H1 (cell line): Measurements from ENCODE around the gene PBLD. TPM values are rescaled to one million over a fixed set of nuclear protein-coding genes. Genes with fewer than 3 reads are reported as not detected.

Experiments
- BACH1 ChIP-seq: IDR thresholded peaks from 2 replicates; pipeline ENCODE4 v1.6.1; 2012; ENCODE audit warnings: low read length, improper control_type of control experiment
- NRF1 ChIP-seq: IDR thresholded peaks from 2 replicates; pipeline ENCODE4 v1.6.1; 2011; ENCODE audit warnings: mild to moderate bottlenecking, low read depth, low read length, improper control_type of control experiment
- POLR2AphosphoS5 ChIP-seq: IDR thresholded peaks from 2 replicates; pipeline ENCODE4 v1.6.1; 2011; ENCODE audit warnings: low read depth, low read length
- SAP30 ChIP-seq: fragments of 300-600 bp; sonication (generic); IDR thresholded peaks from 2 replicates; pipeline ENCODE4 v1.7.1; 2012; ENCODE audit warnings: low read length, moderate library complexity, mild to moderate bottlenecking, inconsistent platforms; ENCODE audit not compliant: insufficient read depth, insufficient replicate concordance
- SIRT6 ChIP-seq: IDR thresholded peaks from one replicate; pipeline ENCODE4 v1.7.1; 2012; ENCODE audit warnings: low read length, inconsistent platforms
- TCF12 ChIP-seq: IDR thresholded peaks from 2 replicates; pipeline ENCODE4 v1.6.1; 2011; ENCODE audit warnings: low read depth, mild to moderate bottlenecking, low read length
- ZNF274 ChIP-seq: IDR thresholded peaks from 2 replicates; pipeline ENCODE4 v1.7.0; 2012; ENCODE audit warnings: low read length, borderline replicate concordance; ENCODE audit errors: extremely low read depth
- polyA plus RNA-seq, 7 experiments: library from polyadenylated mRNA; depleted of rRNA in 3 of 7; stranded (reverse) in 5 of 7; unstranded in 2 of 7; fragments of >200 nt in 5 of 7; fragments of 200-250 nt in 2 of 7; gene quantifications; 1 replicate in 5 of 7; 2 replicates in 1 of 7; 4 replicates in 1 of 7; pipeline versions ENCODE4 v1.2.1 to v1.2.3, GENCODE V29; 2011 to 2013; ENCODE audit warnings: missing spikeins in 2 of 7, mixed read lengths in 2 of 7
- total RNA-seq: library from RNA; stranded (reverse); fragmentation: NEBNext Ultra II Directional; extraction: Animal tissue kit (Norgen Biotek cat#: 25700); gene quantifications from 2 replicates; pipeline ENCODE4 v1.2.1, GENCODE V29; 2021

PBLD gene
- total and polyA plus RNA-seq, 2 of the 8 experiments (the other 6 are each of a cell fraction or from before 2014, with no cell fraction given): 0.56 to 2.0 TPM

GRCh38 chr10:68251151-68251550 lies 81.6 kb downstream of the PBLD start (continued):
- peak; percentile 53; the same call in 1 of the 2 replicates for TF ChIP-seq POLR2AphosphoS5
- TF ChIP-seq TCF12: peak; percentile 85
- no peak for TF ChIP-seq ZNF274
- TF ChIP-seq SAP30: no peak
- no peak for TF ChIP-seq BACH1
- no peak for TF ChIP-seq NRF1
- no peak for TF ChIP-seq SIRT6
